GM12878 (cell line): ENCODE data around the gene AFMID. TPM values are rescaled to one million over a fixed set of nuclear protein-coding genes. Genes with fewer than 3 reads are reported as not detected.

Experiments used
- ATAC-seq: fragments of 200-7000 bp; cut with Tn5 transposase; 3 replicates; pipeline ENCODE4 v1.9.1; 2020; ENCODE audit warnings: mild to moderate bottlenecking, moderate library complexity
- BruUV-seq: library from RNA; stranded (reverse); fragments of 400-500 nt; replicated peaks from 2 replicates; lab custom pipeline; 2021; lab: Mats Ljungman, UMichigan
- CTCF ChIA-PET: fragments of 300-600 bp; sonication (Branson Sonifier 250); formaldehyde crosslinking; extraction: SDS; loops from one replicate; lab custom pipeline; 2021; ENCODE audit warnings: inconsistent platforms; lab: Yijun Ruan, JAX
- POLR2A ChIA-PET: fragments of 350-600 bp; formaldehyde crosslinking; extraction: SDS; loops from one replicate; lab custom pipeline; 2021; ENCODE audit warnings: inconsistent platforms; lab: Charles Lee
- RAD21 ChIA-PET: fragments of 300-600 bp; sonication (Branson Sonifier 250); formaldehyde crosslinking; loops from one replicate; lab custom pipeline; 2023; ENCODE audit warnings: antibody characterized with exemption; ENCODE audit not compliant: unreplicated experiment; lab: Charles Lee
- SMC1A ChIA-PET: fragments of 300-600 bp; sonication (Branson Sonifier 250); formaldehyde crosslinking; loops from one replicate; lab custom pipeline; 2023; ENCODE audit not compliant: unreplicated experiment, uncharacterized antibody; lab: Charles Lee
- DNase-seq: peaks from one replicate; pipeline ENCODE4 v3.0.0-alpha.2; 2011; ENCODE audit warnings: low read depth, low spot score
- FAIRE-seq: peaks from 3 replicates; lab custom pipeline; 2011; peaks lifted over from hg19 to GRCh38; lab: Jason Lieb, UNC
- H2AFZ ChIP-seq: 2 replicates; pipeline ENCODE4 v1.6.0; 2011; ENCODE audit warnings: low read depth, low read length, control low read depth; ENCODE audit not compliant: control insufficient read depth
- H3K27ac ChIP-seq: 2 replicates; pipeline ENCODE4 v1.5.1; 2011; ENCODE audit warnings: control low read depth; ENCODE audit not compliant: control insufficient read depth, insufficient read depth
- H3K27me3 ChIP-seq, 2 experiments: replicated peaks in 1 of 2; 2 replicates each; pipeline versions ENCODE4 v1.6.0 to v1.6.1; 2011; ENCODE audit warnings: low read length in 1 of 2; ENCODE audit not compliant: control insufficient read depth in 2 of 2, insufficient read depth in 2 of 2
- H3K36me3 ChIP-seq, 2 experiments: 2 replicates each; pipeline ENCODE4 v1.5.1; 2011; ENCODE audit warnings: low read length in 1 of 2; ENCODE audit not compliant: control insufficient read depth in 2 of 2, insufficient read depth in 2 of 2
- H3K4me1 ChIP-seq: 2 replicates; pipeline ENCODE4 v1.6.1; 2011; ENCODE audit warnings: mild to moderate bottlenecking, low read length, moderate library complexity, mixed read lengths; ENCODE audit not compliant: control insufficient read depth, insufficient read depth
- H3K4me2 ChIP-seq: 2 replicates; pipeline ENCODE4 v1.6.0; 2011; ENCODE audit warnings: control low read depth; ENCODE audit not compliant: control insufficient read depth, insufficient read depth
- H3K4me3 ChIP-seq: fragments of 200-600 bp; sonication (generic); 2 replicates; pipeline ENCODE4 v1.5.1; 2016
- H3K79me2 ChIP-seq: 2 replicates; pipeline ENCODE4 v1.6.0; 2011; ENCODE audit warnings: low read length; ENCODE audit not compliant: control insufficient read depth, insufficient read depth
- H3K9ac ChIP-seq: 2 replicates; pipeline ENCODE4 v1.8.0; 2011; ENCODE audit warnings: low read length, control low read depth, mixed read lengths; ENCODE audit not compliant: control insufficient read depth, insufficient read depth
- H3K9me3 ChIP-seq: replicated peaks from 3 replicates; pipeline ENCODE4 v1.5.1; 2011; ENCODE audit warnings: mild to moderate bottlenecking, low read length; ENCODE audit not compliant: control insufficient read depth, insufficient read depth
- H4K20me1 ChIP-seq: 2 replicates; pipeline ENCODE4 v1.6.0; 2011; ENCODE audit not compliant: control insufficient read depth, insufficient read depth
- BCL11A ChIP-seq: IDR thresholded peaks from 2 replicates; pipeline ENCODE4 v1.6.1; 2011; ENCODE audit warnings: low read depth, low read length
- CUX1 ChIP-seq: IDR thresholded peaks from 2 replicates; pipeline ENCODE4 v1.6.1; 2012; ENCODE audit warnings: improper control_type of control experiment, low read depth, low read length; ENCODE audit not compliant: insufficient replicate concordance
- HCFC1 ChIP-seq: fragments of 150-350 bp; IDR thresholded peaks from 2 replicates; pipeline ENCODE4 v1.6.1; 2014; ENCODE audit warnings: low read length
- HDAC6 ChIP-seq: fragments of 200-600 bp; sonication (generic); IDR thresholded peaks from one replicate; pipeline ENCODE4 v1.8.0; 2017; ENCODE audit warnings: antibody characterized with exemption; ENCODE audit not compliant: unreplicated experiment
- IKZF2 ChIP-seq, 2 experiments: fragments of 450-650 bp; IDR thresholded peaks; 2 replicates each; pipeline ENCODE4 v1.6.1; 2017; ENCODE audit warnings: mild to moderate bottlenecking in 2 of 2, moderate library complexity in 2 of 2
- KLF5 ChIP-seq: fragments of 450-650 bp; IDR thresholded peaks from 2 replicates; pipeline ENCODE4 v1.6.1; 2014; ENCODE audit warnings: mild to moderate bottlenecking; ENCODE audit not compliant: partially characterized antibody
- MXI1 ChIP-seq: fragments of 150-350 bp; IDR thresholded peaks from 2 replicates; pipeline ENCODE4 v1.6.1; 2011; ENCODE audit warnings: low read depth, mild to moderate bottlenecking, inconsistent platforms, low read length, improper control_type of control experiment
- MYB ChIP-seq: fragments of 150-350 bp; IDR thresholded peaks from 2 replicates; pipeline ENCODE4 v1.6.1; 2014; ENCODE audit warnings: mild to moderate bottlenecking, low read depth, low read length, borderline replicate concordance
- RAD51 ChIP-seq: fragments of 450-650 bp; IDR thresholded peaks from 2 replicates; pipeline ENCODE4 v1.6.1; 2016; ENCODE audit warnings: moderate library complexity, mild to moderate bottlenecking, inconsistent platforms
- RELB ChIP-seq: fragments of 450-650 bp; IDR thresholded peaks from 2 replicates; pipeline ENCODE4 v1.6.1; 2017; ENCODE audit warnings: low read depth, mild to moderate bottlenecking, moderate library complexity
- SIX5 ChIP-seq: IDR thresholded peaks from 2 replicates; pipeline ENCODE4 v1.6.1; 2011; ENCODE audit warnings: mild to moderate bottlenecking, low read depth, low read length, moderate library complexity; ENCODE audit not compliant: severe bottlenecking
- ZBTB11 ChIP-seq: fragments of 450-650 bp; formaldehyde crosslinking; IDR thresholded peaks from 2 replicates; pipeline ENCODE4 v1.5.0; 2022; ENCODE audit warnings: mild to moderate bottlenecking, missing genetic modification characterization
- ZNF622 ChIP-seq: fragments of 450-650 bp; IDR thresholded peaks from 2 replicates; pipeline ENCODE4 v1.6.1; 2017; ENCODE audit warnings: mild to moderate bottlenecking, inconsistent platforms
- WGBS: methylation state at CpG from one replicate; pipeline ENCODE4 v1.1.6; 2016; ENCODE audit warnings: low lambda C conversion rate; ENCODE audit not compliant: insufficient replicate concordance, insufficient coverage; ENCODE audit errors: missing lambda C conversion rate; 5-methylcytosine and 5-hydroxymethylcytosine counted together
- in situ Hi-C: fragments of 300-500 bp; cut with MboI; formaldehyde crosslinking; loops from 9 replicates; pipeline ENCODE4 v1.14.3; 2018; ENCODE audit warnings: mixed read lengths
- intact Hi-C: fragments of 100-400 bp; cut with micrococcal nuclease; formaldehyde crosslinking; loops from one replicate; pipeline ENCODE4 v1.14.2; 2022; ENCODE audit not compliant: unreplicated experiment
- polyA plus RNA-seq, 11 experiments: library from polyadenylated mRNA; depleted of rRNA in 4 of 11; unstranded in 6 of 11; stranded (reverse) in 5 of 11; fragments of >200 nt; fragmentation: Nextera tagmentation in 4 of 11; fragmentation: Illumina TruSeq in 1 of 11; extraction: Ambion mirVana in 4 of 11; extraction: Trizol in 1 of 11; gene quantifications; 1 replicate in 1 of 11; 2 replicates in 10 of 11; pipeline versions ENCODE4 v1.2.1 to v1.2.3, GENCODE V29; 2011 to 2016; ENCODE audit warnings: inconsistent platforms in 2 of 11, missing spikeins in 2 of 11, low read depth in 1 of 11
- total RNA-seq, 4 experiments: library from RNA; depleted of rRNA in 3 of 4; stranded (reverse); fragments of >200 nt in 3 of 4; fragmentation: Illumina TruSeq in 1 of 4; extraction: Trizol in 1 of 4; gene quantifications; 2 replicates each; pipeline versions ENCODE4 v1.2.1 to v1.2.3, GENCODE V29; 2013 to 2021

Gene AFMID
- total and polyA plus RNA-seq, 10 of the 15 experiments (the other 5 are each of a cell fraction or from before 2014, with no cell fraction given): 36.1 to 98.8 (median 51.6) TPM

GRCh38 chr17:78236362-78237127 is 49.4 kb downstream of the AFMID start:
- POLR2A ChIA-PET: interaction anchor here (0.6 kb wide), 2 partner anchors 43 to 544 kb away, joined by 3 to 4 read pairs; no protein-coding TSS in a partner anchor
- no peak overlapping the region for H2AFZ ChIP-seq
- RAD21 ChIA-PET: no interaction called here
- CTCF ChIA-PET: interaction anchor here (2.7 kb wide), 1 partner anchor 14 kb away, joined by 13 read pairs; no protein-coding TSS in a partner anchor
- intact Hi-C loops (no loop called here), in situ Hi-C loops (no loop called here)
- no peak for FAIRE-seq
- DNase-seq: no peak
- peaks cover 0 to 6% of the 10 kb centered on the region in 2 experiments; a peak in 2 of 4 replicates for H3K27me3 ChIP-seq
- no peaks in the 10 kb centered on the region for H3K9me3 ChIP-seq
- no peak for ATAC-seq
- no peak overlapping the region for H3K4me3 ChIP-seq
- no peak overlapping the region for H3K9ac ChIP-seq
- H3K27ac ChIP-seq: no peak overlapping the region
- no TSS peak for BruUV-seq
- WGBS: 70% methylated on average over 20 of the region's 20 CpGs
- no peaks in the 10 kb centered on the region for H3K79me2 ChIP-seq
- TF ChIP-seq RELB (no peak), ZNF622 (no peak), KLF5 (no peak), IKZF2 (IDR thresholded peaks at IDR 0.05) (no peak), HCFC1 (no peak), ZBTB11 (CRISPR knock-in tag) (no peak), BCL11A (no peak), SIX5 (no peak), RAD51 (no peak), MXI1 (no peak), CUX1 (no peak), HDAC6 (no peak), MYB (no peak)
- TF ChIP-seq, all 136 proteins: peak for 0
- Histone ChIP-seq H3K36me3 (no peaks in the 10 kb centered on the region), H3K4me2 (no peak overlapping the region), H4K20me1 (no peaks in the 10 kb centered on the region), H3K4me1 (peaks cover 3% of the 10 kb centered on the region)
- SMC1A ChIA-PET: interaction anchor here (3.3 kb wide), 1 partner anchor 14 kb away, joined by 13 read pairs; no protein-coding TSS in a partner anchor
